D341Med (cell line): ENCODE data around the gene ARHGEF9.
"Not testable (repeated sequence)": the region's sequence is repeated elsewhere in the genome, so short reads cannot be mapped to it uniquely, and the experiment has no call there.

Experiments
- DNase-seq: peaks from one replicate; pipeline ENCODE4 v3.0.0; 2012; ENCODE audit warnings: low spot score

The ARHGEF9 gene

GRCh38 chrX:63658920-63659319 is 126.1 kb downstream of the ARHGEF9 start:
- DNase-seq: no peak

GRCh38 chrX:63657821-63658220 is 127.2 kb downstream of the ARHGEF9 start:
- DNase-seq: no peak

GRCh38 chrX:63656871-63657580 is 128.0 kb downstream of the ARHGEF9 start:
- no peak for DNase-seq

GRCh38 chrX:63652086-63652765 is 132.8 kb downstream of the ARHGEF9 start:
- no peak for DNase-seq

GRCh38 chrX:63645748-63646147 is 139.3 kb downstream of the ARHGEF9 start:
- DNase-seq: not testable (repeated sequence)

GRCh38 chrX:63635750-63636149 is 149.3 kb downstream of the ARHGEF9 start:
- DNase-seq: no peak

GRCh38 chrX:63613531-63614028 is 171.4 kb downstream of the ARHGEF9 start:
- DNase-seq: no peak

- no peak for DNase-seq
Observed at GRCh38 chrX:63585936-63586335, 199.1 kb downstream of the ARHGEF9 start.
